KMS-11 (cell line): ENCODE measurements around the gene CDH13.

Experiments used
- H2AFZ ChIP-seq: fragments of 200-600 bp; sonication (generic); 2 replicates; pipeline ENCODE4 v1.6.1; 2016; ENCODE audit warnings: antibody characterized with exemption, mixed run types, low read depth
- H3K27ac ChIP-seq: fragments of 200-600 bp; sonication (generic); 2 replicates; pipeline ENCODE4 v1.6.1; 2016; ENCODE audit warnings: mild to moderate bottlenecking, mixed run types
- H3K27me3 ChIP-seq: fragments of 200-600 bp; sonication (generic); 2 replicates; pipeline ENCODE4 v1.6.1; 2017; ENCODE audit warnings: mild to moderate bottlenecking, low read depth, mixed run types, moderate library complexity; ENCODE audit not compliant: insufficient read depth
- H3K36me3 ChIP-seq: fragments of 200-600 bp; sonication (generic); 2 replicates; pipeline ENCODE4 v1.6.1; 2017; ENCODE audit warnings: mild to moderate bottlenecking, mixed run types; ENCODE audit not compliant: insufficient read depth
- H3K4me1 ChIP-seq: fragments of 200-600 bp; sonication (generic); 2 replicates; pipeline ENCODE4 v1.6.1; 2016; ENCODE audit warnings: mild to moderate bottlenecking, low read depth, mixed run types; ENCODE audit not compliant: poor library complexity, severe bottlenecking
- H3K4me2 ChIP-seq: fragments of 200-600 bp; sonication (generic); 2 replicates; pipeline ENCODE4 v1.7.0; 2016; ENCODE audit warnings: mild to moderate bottlenecking, mixed run types
- H3K4me3 ChIP-seq: fragments of 200-600 bp; sonication (generic); IDR thresholded peaks from 2 replicates; pipeline ENCODE4 v1.6.1; 2017; ENCODE audit warnings: low read depth, low read length, mixed read lengths; ENCODE audit not compliant: insufficient read depth
- H3K79me2 ChIP-seq: fragments of 200-600 bp; sonication (generic); 2 replicates; pipeline ENCODE4 v1.6.1; 2016; ENCODE audit warnings: low read depth, mixed run types; ENCODE audit not compliant: insufficient read depth
- H3K9ac ChIP-seq: fragments of 200-600 bp; sonication (generic); 2 replicates; pipeline ENCODE4 v1.6.1; 2016; ENCODE audit warnings: mild to moderate bottlenecking, mixed run types
- H4K20me1 ChIP-seq: fragments of 200-600 bp; sonication (generic); 2 replicates; pipeline ENCODE4 v1.6.1; 2016; ENCODE audit warnings: mild to moderate bottlenecking, mixed run types; ENCODE audit not compliant: insufficient read depth
- CTCF ChIP-seq: fragments of 200-600 bp; sonication (generic); conservative IDR thresholded peaks from 2 replicates; pipeline ENCODE4 v1.6.1; 2017; ENCODE audit warnings: low read depth, mild to moderate bottlenecking, antibody characterized with exemption, low read length, moderate library complexity, mixed read lengths

CDH13 gene

GRCh38 chr16:83818276-83818675, 1191.5 kb downstream of the CDH13 start:
- no peak for TF ChIP-seq CTCF
- Histone ChIP-seq H3K4me1 (peaks cover 15% of the 10 kb centered on the region), H3K9ac (no peak overlapping the region), H3K36me3 (no peaks in the 10 kb centered on the region), H2AFZ (no peak overlapping the region), H3K4me3 (no peak overlapping the region), H3K27ac (no peak overlapping the region), H3K27me3 (peaks cover 19% of the 10 kb centered on the region; the same call in 1 of the 2 replicates), H3K4me2 (no peak overlapping the region), H3K79me2 (no peaks in the 10 kb centered on the region), H4K20me1 (no peaks in the 10 kb centered on the region)

- no peaks in the 10 kb centered on the region for H4K20me1 ChIP-seq
- no peak overlapping the region for H3K4me3 ChIP-seq
- H3K27me3 ChIP-seq: peaks cover 19% of the 10 kb centered on the region; the same call in 1 of the 2 replicates
- H3K79me2 ChIP-seq: no peaks in the 10 kb centered on the region
- no peak for TF ChIP-seq CTCF
- no peak overlapping the region for H2AFZ ChIP-seq
- H3K9ac ChIP-seq: no peak overlapping the region
- H3K36me3 ChIP-seq: no peaks in the 10 kb centered on the region
- H3K4me1 ChIP-seq: peaks cover 5% of the 10 kb centered on the region
- no peak overlapping the region for H3K27ac ChIP-seq
- H3K4me2 ChIP-seq: no peak overlapping the region
These were observed 1192.6 kb downstream of the CDH13 start for GRCh38 chr16:83819361-83819760.

- no peaks in the 10 kb centered on the region for H4K20me1 ChIP-seq
- peak; percentile 86 for TF ChIP-seq CTCF
- no peak overlapping the region for H3K4me3 ChIP-seq
- H3K27me3 ChIP-seq: no peaks in the 10 kb centered on the region; the same call in 1 of the 2 replicates
- H3K9ac ChIP-seq: no peak overlapping the region
- H3K4me2 ChIP-seq: no peak overlapping the region
- no peaks in the 10 kb centered on the region for H3K4me1 ChIP-seq
- peak overlapping the region; percentile 62; the same call in 1 of the 2 replicates for H2AFZ ChIP-seq
- H3K79me2 ChIP-seq: no peaks in the 10 kb centered on the region
- no peaks in the 10 kb centered on the region for H3K36me3 ChIP-seq
- no peak overlapping the region for H3K27ac ChIP-seq
These were observed 1199.6 kb downstream of the CDH13 start for GRCh38 chr16:83826146-83826913.

- Histone ChIP-seq H3K79me2 (no peaks in the 10 kb centered on the region), H3K36me3 (no peaks in the 10 kb centered on the region), H3K4me1 (no peaks in the 10 kb centered on the region), H3K9ac (no peak overlapping the region), H3K27ac (no peak overlapping the region), H3K27me3 (no peaks in the 10 kb centered on the region), H4K20me1 (no peaks in the 10 kb centered on the region), H2AFZ (no peak overlapping the region), H3K4me2 (no peak overlapping the region), H3K4me3 (no peak overlapping the region)
- TF ChIP-seq CTCF: no peak
These were observed 1203.5 kb downstream of the CDH13 start for GRCh38 chr16:83830091-83830768.
